HG03066 (cell line): Measurements from ENCODE around the gene PON1.

Source experiments
- ATAC-seq: cut with Tn5 transposase; IDR thresholded peaks from one replicate; pipeline ENCODE4 v1.9.1; 2021; ENCODE audit warnings: low read depth; ENCODE audit not compliant: unreplicated experiment

PON1 gene

DNA sequence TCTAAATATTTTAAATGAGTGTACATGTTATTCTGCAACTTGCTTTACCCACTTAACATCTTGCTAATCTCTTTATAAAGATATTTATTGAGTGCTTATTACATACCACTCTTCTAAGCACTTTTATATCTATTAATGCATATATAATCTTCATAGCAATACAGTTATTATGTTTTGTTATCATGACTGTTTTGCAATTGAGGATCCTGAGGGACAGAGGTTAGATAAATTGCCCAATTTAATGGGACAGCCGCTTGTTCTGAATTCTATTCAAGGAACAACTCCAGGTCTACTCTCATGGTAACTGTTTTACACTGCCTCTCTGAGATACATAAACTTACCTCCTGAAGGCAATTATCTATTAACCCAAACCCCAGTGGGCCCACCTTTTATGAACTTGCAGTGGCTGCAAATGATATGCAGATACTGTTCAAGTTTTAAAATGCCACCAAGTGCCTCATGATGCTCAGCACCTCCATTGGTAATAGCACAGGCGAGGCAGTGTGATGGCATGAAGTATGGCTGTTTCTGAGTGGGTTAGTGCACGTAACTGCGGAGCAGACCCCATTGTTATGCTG, 60.5 kb downstream of the PON1 start:
- ATAC-seq, result no peak

GRCh38 chr7:95262875-95263274, 61.5 kb downstream of the PON1 start:
- no peak for ATAC-seq

- ATAC-seq, result no peak
Measured at GRCh38 chr7:95261895-95262415, 62.4 kb downstream of the PON1 start.

- ATAC-seq, result no peak
Measured at GRCh38 chr7:95255691-95256090, 68.6 kb downstream of the PON1 start.

DNA sequence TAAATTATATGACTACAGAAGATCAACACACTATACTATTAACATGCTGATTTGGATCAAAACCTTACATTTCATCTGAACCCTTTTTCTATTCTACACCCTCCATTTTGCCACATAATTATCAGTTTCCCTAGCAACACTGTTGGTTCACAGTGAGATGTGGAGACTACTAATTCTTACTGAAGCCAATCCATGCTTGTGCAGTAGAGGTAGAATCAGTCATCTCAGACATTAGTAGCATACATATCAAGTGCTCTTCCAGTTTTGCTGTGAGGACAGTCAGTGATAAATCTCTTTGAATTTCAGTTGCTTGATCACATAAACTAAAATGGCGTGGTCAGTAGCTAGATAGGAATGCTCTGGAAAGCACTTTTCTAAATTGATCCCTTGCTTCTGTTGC, 70.3 kb downstream of the PON1 start:
- ATAC-seq, result no peak

GRCh38 chr7:95251966-95252365, 72.4 kb downstream of the PON1 start:
- ATAC-seq, result no peak

DNA sequence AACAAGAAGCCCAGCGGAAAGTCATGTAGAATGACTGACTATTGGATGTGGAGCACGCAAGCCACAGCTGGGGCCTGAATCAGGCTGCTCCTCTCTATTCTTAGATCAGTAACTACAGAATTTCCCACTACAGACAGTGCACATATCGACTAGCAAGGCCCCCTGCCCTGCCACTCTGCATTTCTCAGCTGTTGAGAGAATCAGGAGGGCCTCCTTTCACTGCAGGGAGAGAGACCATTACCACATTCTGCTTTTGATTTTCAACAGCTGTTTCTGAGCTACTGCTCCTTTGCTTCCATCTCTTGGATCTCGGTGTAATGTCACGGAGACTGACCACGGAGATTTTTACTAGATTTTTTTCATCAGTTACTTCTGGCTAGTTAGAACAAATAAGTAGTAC, 73.8 kb downstream of the PON1 start:
- ATAC-seq, result no peak
